LNCAP (cell line): ENCODE results near the gene SUPT20H.

Experiments used
- TF ChIP-seq, protein P1 (sequence below): fragments of 450-650 bp; IDR thresholded peaks from 2 replicates; pipeline ENCODE4 v1.5.1; 2017; ENCODE audit warnings: mild to moderate bottlenecking

Gene SUPT20H

GRCh38 chr13:36997716-36998427 lies 61.6 kb downstream of the SUPT20H start:
- TF ChIP-seq, protein P1, sequence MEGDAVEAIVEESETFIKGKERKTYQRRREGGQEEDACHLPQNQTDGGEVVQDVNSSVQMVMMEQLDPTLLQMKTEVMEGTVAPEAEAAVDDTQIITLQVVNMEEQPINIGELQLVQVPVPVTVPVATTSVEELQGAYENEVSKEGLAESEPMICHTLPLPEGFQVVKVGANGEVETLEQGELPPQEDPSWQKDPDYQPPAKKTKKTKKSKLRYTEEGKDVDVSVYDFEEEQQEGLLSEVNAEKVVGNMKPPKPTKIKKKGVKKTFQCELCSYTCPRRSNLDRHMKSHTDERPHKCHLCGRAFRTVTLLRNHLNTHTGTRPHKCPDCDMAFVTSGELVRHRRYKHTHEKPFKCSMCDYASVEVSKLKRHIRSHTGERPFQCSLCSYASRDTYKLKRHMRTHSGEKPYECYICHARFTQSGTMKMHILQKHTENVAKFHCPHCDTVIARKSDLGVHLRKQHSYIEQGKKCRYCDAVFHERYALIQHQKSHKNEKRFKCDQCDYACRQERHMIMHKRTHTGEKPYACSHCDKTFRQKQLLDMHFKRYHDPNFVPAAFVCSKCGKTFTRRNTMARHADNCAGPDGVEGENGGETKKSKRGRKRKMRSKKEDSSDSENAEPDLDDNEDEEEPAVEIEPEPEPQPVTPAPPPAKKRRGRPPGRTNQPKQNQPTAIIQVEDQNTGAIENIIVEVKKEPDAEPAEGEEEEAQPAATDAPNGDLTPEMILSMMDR: no peak

GRCh38 chr13:36992362-36992761 lies 67.1 kb downstream of the SUPT20H start:
- TF ChIP-seq, protein P1: no peak

DNA sequence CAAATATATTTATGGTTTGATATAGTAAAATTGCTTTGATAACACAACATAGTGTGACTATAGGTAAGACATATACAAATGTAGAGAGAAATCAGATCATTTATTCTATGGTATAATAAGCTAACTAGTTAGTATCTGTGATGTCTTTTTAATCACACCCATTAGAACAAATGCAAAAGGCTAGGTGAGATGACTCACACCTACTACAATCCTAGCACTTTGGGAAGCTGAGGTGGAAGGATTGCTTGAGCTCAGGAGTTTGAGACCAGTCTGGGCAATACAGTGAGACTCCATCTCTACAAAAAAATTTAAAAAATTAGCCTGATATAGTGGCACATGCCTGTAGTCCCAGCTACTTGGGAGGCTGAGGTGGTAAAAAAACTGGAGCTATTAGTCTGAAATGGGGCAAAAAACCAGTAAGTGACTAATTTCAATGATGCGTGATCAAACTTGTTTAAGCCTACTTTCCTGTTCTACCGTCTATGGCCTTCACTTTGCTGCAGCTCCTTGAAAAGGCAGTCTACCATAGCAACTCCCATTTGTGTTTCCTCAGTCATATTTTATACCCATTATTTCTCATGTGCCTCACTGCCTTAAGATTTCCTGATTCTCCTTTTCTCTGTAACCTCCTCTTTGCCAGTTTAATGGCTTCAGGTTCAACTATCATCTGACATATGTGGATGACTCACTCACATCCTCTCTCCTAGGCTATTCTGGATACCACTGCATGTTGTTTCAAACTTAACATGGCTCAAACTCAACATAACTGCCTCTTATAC lies 72.8 kb downstream of the SUPT20H start:
- TF ChIP-seq, protein P1: no peak

DNA sequence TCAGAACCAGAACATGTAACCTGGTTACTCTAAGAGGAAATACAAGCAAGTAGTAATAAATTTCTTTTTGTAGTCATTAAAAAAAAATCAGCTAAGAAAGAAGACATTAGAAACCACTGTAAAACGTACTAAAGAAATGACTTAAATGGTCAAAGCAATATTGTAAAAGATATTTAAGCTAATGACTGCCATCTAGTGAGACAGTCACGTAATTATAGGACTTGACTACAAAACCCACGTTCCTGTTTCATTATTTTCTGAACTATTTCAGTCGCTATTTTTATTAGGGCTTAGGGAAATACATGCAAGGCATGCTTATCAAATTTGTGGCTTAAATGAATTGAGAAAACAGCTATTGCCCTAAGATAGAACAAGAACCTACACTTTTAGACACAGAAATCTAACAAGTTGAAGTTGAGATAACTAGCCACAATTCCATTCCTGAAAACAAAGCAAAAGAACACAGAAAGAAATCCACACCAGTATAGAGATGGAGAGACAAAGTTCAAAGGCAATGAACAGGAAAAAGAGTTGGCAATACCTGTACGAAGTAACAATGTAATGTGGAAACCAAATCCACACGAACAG lies 78.2 kb downstream of the SUPT20H start:
- TF ChIP-seq, protein P1: peak; percentile 60

DNA sequence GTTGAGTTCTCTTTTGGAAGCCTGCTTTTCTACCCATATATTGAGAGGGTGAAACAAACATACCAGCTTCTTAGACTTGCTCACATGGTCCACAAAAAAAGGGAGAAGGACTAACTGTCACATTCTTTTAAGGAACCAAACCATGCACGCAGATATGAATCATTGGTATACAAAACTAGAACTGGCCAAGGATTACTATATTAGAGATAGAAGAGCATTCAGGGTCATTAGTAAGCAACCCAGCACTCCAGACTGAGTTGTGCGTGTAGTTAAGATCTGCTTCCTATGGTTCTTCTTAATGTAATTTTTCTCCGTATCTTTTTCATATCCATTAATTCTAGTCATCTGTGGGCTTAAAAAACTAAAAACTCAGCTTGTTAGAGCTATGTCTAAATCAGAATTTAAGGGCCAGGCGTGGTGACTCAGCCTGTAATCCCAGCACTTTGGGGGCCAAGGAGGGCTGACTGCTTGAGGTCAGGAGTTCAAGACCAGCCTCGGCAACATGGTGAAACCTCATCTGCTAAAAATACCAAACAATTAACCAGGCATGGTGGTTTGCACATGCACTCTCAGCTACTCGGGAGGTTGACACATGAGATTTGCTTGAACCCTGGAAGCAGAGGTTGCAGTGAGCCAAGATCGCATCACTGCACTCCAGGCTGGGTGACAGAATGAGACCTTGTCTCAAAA lies 80.0 kb downstream of the SUPT20H start:
- TF ChIP-seq, protein P1: no peak

- TF ChIP-seq, protein P1: no peak
These were observed 84.3 kb downstream of the SUPT20H start for GRCh38 chr13:36975172-36975571.

DNA sequence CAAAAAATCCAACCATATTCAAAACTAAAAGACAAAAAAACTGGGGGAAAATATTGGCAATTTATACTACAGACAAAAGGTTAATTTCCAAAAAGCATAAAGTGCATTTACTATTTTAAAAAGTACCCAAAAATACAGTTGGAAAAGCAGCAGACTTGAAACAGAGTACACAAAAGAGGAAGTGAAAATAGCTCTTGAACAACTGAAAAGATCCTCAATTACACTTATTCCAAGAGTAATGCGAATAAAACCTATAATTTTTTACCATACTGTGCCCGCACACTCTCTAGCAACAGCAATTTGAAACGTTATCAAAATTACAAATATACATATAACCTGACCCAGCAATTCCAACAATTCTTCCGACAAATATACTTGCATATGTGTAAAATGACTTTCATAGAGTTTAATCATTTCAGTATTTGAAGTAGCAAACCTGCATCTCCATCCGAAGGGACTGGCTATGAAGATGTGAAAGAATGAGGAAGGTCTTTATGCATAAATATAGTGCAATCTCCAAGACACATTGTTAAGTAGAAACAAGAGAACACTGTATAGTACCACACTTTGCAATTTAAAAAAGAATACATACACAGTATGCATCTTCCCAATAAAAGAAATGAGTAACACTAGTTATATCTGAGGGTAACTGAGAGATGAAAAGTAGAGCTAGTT lies 85.7 kb downstream of the SUPT20H start:
- TF ChIP-seq, protein P1: no peak
